ENCODE measurements around the gene TRIM64. TPM values are rescaled to one million over a fixed set of nuclear protein-coding genes. Genes with fewer than 3 reads are reported as not detected.
"Not testable (repeated sequence)": the region's sequence is repeated elsewhere in the genome, so short reads cannot be mapped to it uniquely, and the experiment has no call there.

The TRIM64 gene, protein sequence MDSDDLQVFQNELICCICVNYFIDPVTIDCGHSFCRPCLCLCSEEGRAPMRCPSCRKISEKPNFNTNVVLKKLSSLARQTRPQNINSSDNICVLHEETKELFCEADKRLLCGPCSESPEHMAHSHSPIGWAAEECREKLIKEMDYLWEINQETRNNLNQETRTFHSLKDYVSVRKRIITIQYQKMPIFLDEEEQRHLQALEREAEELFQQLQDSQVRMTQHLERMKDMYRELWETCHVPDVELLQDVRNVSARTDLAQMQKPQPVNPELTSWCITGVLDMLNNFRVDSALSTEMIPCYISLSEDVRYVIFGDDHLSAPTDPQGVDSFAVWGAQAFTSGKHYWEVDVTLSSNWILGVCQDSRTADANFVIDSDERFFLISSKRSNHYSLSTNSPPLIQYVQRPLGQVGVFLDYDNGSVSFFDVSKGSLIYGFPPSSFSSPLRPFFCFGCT
- not detected for total RNA-seq

DNA sequence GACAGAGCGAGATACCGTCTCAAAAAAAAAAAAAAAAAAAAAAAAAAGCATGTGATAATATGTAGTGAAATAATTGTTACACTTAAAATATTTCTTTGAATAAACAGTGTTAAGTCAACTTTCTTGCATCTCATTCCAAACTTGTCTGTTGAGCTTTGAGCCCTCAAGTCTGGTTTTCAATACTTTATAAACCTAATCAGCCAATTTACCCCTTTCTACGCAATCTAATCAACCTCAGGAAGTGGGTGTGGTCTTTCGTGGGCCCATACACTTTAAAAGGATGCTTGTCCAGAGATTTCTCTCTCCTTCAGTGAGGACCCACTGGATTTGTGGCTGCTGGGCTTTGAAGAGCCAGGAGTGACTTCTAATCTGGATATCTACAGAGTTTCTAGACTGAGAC is at the start of gene TRIM64:
TRIM64 (plus strand) TSS at position 301 of the 400 bp plus-strand sequence. CDS start 2,467 bp downstream, outside the sequence.
- H3K27me3 ChIP-seq (ENCODE audit: control insufficient read depth in 3 of 3, insufficient read depth in 3 of 3, low read length in 3 of 3); H3K9me3 ChIP-seq (ENCODE audit: control insufficient read depth in 3 of 3, low read length in 3 of 3); H3K27ac ChIP-seq (ENCODE audit: low read depth, low read length); H3K36me3 ChIP-seq (ENCODE audit: control insufficient read depth in 3 of 3, insufficient read depth in 3 of 3, low read length in 3 of 3); H3K4me3 ChIP-seq (ENCODE audit: low read length in 3 of 3); H3K9ac ChIP-seq (ENCODE audit: low read depth in 1 of 3, low read length in 3 of 3); H3K4me1 ChIP-seq (ENCODE audit: control insufficient read depth in 3 of 3, insufficient read depth in 3 of 3, low read length in 3 of 3): not testable (repeated sequence)

DNA sequence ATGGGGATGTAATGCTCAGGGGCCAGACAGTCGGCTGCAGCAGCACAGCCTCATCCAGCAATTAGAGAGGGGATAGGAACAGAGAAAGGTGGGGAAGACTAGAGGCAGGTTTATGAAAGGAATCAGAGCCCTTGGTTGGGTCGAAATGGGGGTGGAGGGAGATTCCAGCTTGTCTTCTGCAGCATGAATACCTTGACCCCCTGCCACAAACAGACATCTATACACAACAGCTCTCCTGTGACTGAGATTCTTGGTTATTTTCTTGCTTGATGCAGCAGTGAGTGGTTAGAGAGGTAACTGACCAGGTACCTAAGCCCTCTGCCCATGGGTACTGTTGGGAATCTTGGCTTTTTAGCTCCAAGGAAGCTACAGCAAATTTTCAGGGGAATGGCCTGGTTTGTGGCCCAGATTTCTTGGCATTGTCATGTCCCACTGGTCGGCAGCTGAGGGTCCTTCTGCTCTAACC is 43.6 kb upstream of the TRIM64 start, which contains the start of gene TRIM49D1:
TRIM49D1 (minus strand) TSS at position 51 of the 466 bp plus-strand sequence. CDS start 4,535 bp downstream, outside the sequence.
- H3K4me1 ChIP-seq (ENCODE audit: control insufficient read depth in 3 of 3, insufficient read depth in 3 of 3, low read length in 3 of 3): no peaks in the 10 kb centered on the region
- H3K27ac ChIP-seq (ENCODE audit: low read depth, low read length): no peak within 1 kb of the TSS
- no peaks in the 10 kb centered on the region for H3K9me3 ChIP-seq (ENCODE audit: control insufficient read depth in 3 of 3, low read length in 3 of 3)
- H3K4me3 ChIP-seq (ENCODE audit: low read length in 3 of 3): no peak within 1 kb of the TSS
- no peaks in the 10 kb centered on the region for H3K36me3 ChIP-seq (ENCODE audit: control insufficient read depth in 3 of 3, insufficient read depth in 3 of 3, low read length in 3 of 3)
- no peak within 1 kb of the TSS for H3K9ac ChIP-seq (ENCODE audit: low read depth in 1 of 3, low read length in 3 of 3)
- H3K27me3 ChIP-seq (ENCODE audit: control insufficient read depth in 3 of 3, insufficient read depth in 3 of 3, low read length in 3 of 3): no peaks in the 10 kb centered on the region

DNA sequence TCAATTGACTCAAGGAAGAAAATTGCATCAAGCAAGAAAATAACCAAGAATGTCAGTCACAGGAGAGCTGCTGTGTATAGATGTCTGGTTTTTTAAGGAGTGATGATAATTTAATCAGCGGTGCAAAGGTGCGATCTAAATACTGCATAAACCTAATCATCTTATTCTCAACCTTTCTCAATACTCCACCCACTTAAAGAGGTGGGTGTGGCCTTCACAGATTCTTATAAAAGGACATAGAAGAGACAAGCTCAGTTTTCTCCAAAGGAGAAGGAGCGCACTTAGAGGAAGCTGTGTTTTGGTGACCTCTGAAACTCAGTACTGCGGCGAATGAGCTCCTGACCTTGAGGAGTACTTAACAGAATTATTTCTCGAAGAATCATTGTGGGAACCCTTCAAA is 42.1 kb upstream of the TRIM64 start, which contains the start of gene TRIM49D2:
TRIM49D2 (plus strand) TSS at position 301 of the 400 bp plus-strand sequence. CDS start 2,698 bp downstream, outside the sequence.
- not testable (repeated sequence) for H3K9ac ChIP-seq (ENCODE audit: low read depth in 1 of 3, low read length in 3 of 3); H3K9me3 ChIP-seq (ENCODE audit: control insufficient read depth in 3 of 3, low read length in 3 of 3); H3K27ac ChIP-seq (ENCODE audit: low read depth, low read length); H3K27me3 ChIP-seq (ENCODE audit: control insufficient read depth in 3 of 3, insufficient read depth in 3 of 3, low read length in 3 of 3); H3K4me3 ChIP-seq (ENCODE audit: low read length in 3 of 3); H3K36me3 ChIP-seq (ENCODE audit: control insufficient read depth in 3 of 3, insufficient read depth in 3 of 3, low read length in 3 of 3); H3K4me1 ChIP-seq (ENCODE audit: control insufficient read depth in 3 of 3, insufficient read depth in 3 of 3, low read length in 3 of 3)

DNA sequence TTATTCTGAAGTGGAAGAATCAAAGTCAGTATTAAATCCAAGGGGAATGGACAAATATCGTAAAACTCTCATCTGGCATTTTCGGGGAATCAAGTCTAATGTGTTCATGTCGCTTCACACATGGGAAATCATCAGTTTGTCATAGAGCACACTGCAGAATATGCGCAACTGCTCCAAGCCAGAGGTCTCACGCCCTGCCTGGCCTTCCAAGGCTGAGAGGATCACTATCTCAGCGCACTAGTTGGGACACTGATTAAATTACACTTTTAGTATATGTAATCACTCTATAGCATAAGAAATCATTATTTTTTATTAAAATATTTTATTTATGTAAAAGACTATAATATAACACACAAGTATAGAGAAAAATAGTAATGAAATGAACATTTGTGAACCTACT is 5.0 kb upstream of the TRIM64 start:
- H3K27me3 ChIP-seq (ENCODE audit: control insufficient read depth in 3 of 3, insufficient read depth in 3 of 3, low read length in 3 of 3); H3K4me1 ChIP-seq (ENCODE audit: control insufficient read depth in 3 of 3, insufficient read depth in 3 of 3, low read length in 3 of 3); H3K36me3 ChIP-seq (ENCODE audit: control insufficient read depth in 3 of 3, insufficient read depth in 3 of 3, low read length in 3 of 3); H3K4me3 ChIP-seq (ENCODE audit: low read length in 3 of 3); H3K9me3 ChIP-seq (ENCODE audit: control insufficient read depth in 3 of 3, low read length in 3 of 3); H3K27ac ChIP-seq (ENCODE audit: low read depth, low read length); H3K9ac ChIP-seq (ENCODE audit: low read depth in 1 of 3, low read length in 3 of 3): not testable (repeated sequence)

Small RNA genes lying within 50 kb of the gene (small RNA-seq; reads per million reads assigned to genes)
- gene AP004607.1: not detected

Other genes with a start within 250 kb of the TRIM64 start
- not detected for gene TRIM49, start 157.5 kb upstream of the TRIM64 start, total RNA-seq
- gene TRIM64B, start 87.5 kb upstream of the TRIM64 start, total RNA-seq: not detected
- gene TRIM49D1, start 43.8 kb upstream of the TRIM64 start, total RNA-seq: not detected
- gene TRIM49D2, start 42.0 kb upstream of the TRIM64 start, total RNA-seq: not detected
- not detected for gene TRIM49C, start 65.1 kb downstream of the TRIM64 start, total RNA-seq
- gene UBTFL1, start 119.9 kb downstream of the TRIM64 start, total RNA-seq: not detected
- 4.2 TPM for gene NAALAD2, start 168.6 kb downstream of the TRIM64 start, total RNA-seq

Measured in skeletal muscle tissue (tissue), 5 donors.